WTC11 (cell line): Measurements from ENCODE around the gene FANCE. TPM values are rescaled to one million over a fixed set of nuclear protein-coding genes. Genes with fewer than 3 reads are reported as not detected.
"Not testable (repeated sequence)": the region's sequence is repeated elsewhere in the genome, so short reads cannot be mapped to it uniquely, and the experiment has no call there.

Experiments used
- ATAC-seq: fragments of 200-7000 bp; cut with Tn5 transposase; 2 replicates; pipeline ENCODE4 v1.10.0; 2021; ENCODE audit warnings: mild to moderate bottlenecking, moderate library complexity
- CTCF ChIA-PET: fragments of 300-600 bp; sonication (Branson Sonifier 250); formaldehyde crosslinking; loops from one replicate; lab custom pipeline; 2021; ENCODE audit warnings: antibody characterized with exemption; lab: Charles Lee
- POLR2A ChIA-PET: fragments of 350-600 bp; sonication (Branson Sonifier 250); formaldehyde crosslinking; loops from one replicate; lab custom pipeline; 2021; ENCODE audit warnings: antibody characterized with exemption; lab: Charles Lee
- DNase-seq: peaks from one replicate; pipeline ENCODE4 v3.0.0; 2021; ENCODE audit warnings: low spot score
- H3K27ac Mint-ChIP-seq: 2 replicates; pipeline ENCODE4 v1.8.0; 2021; ENCODE audit warnings: mixed read lengths
- H3K27me3 Mint-ChIP-seq: 2 replicates; pipeline ENCODE4 v1.8.0; 2021; ENCODE audit warnings: low read depth, mild to moderate bottlenecking, moderate library complexity, mixed read lengths
- H3K36me3 Mint-ChIP-seq: 2 replicates; pipeline ENCODE4 v1.8.0; 2021; ENCODE audit warnings: mixed read lengths
- H3K4me1 Mint-ChIP-seq: 2 replicates; pipeline ENCODE4 v1.8.0; 2022; ENCODE audit warnings: mixed read lengths
- H3K4me3 Mint-ChIP-seq: 2 replicates; pipeline ENCODE4 v1.8.0; 2021; ENCODE audit warnings: mild to moderate bottlenecking, moderate library complexity, mixed read lengths
- H3K9me3 Mint-ChIP-seq: 2 replicates; pipeline ENCODE4 v1.8.0; 2021; ENCODE audit warnings: mixed read lengths
- CBFB ChIP-seq: sonication (generic); formaldehyde crosslinking; IDR thresholded peaks from 2 replicates; pipeline ENCODE4 v1.8.1; 2022; ENCODE audit warnings: mild to moderate bottlenecking, low read depth, missing genetic modification reagents
- CDX4 ChIP-seq: fragments of 250-450 bp; sonication (Bioruptor Pico); IDR thresholded peaks from 2 replicates; pipeline ENCODE4 v1.9.0; 2021; ENCODE audit warnings: moderate library complexity, mild to moderate bottlenecking, inconsistent platforms, borderline replicate concordance
- JUN ChIP-seq: sonication (generic); formaldehyde crosslinking; IDR thresholded peaks from 2 replicates; pipeline ENCODE4 v1.8.0; 2023; ENCODE audit warnings: mild to moderate bottlenecking, missing genetic modification reagents
- KAT7 ChIP-seq: sonication (generic); formaldehyde crosslinking; IDR thresholded peaks from 2 replicates; pipeline ENCODE4 v1.8.1; 2023; ENCODE audit warnings: missing genetic modification reagents, mild to moderate bottlenecking, borderline replicate concordance
- MLX ChIP-seq: sonication (generic); formaldehyde crosslinking; IDR thresholded peaks from 2 replicates; pipeline ENCODE4 v1.8.1; 2023; ENCODE audit warnings: mild to moderate bottlenecking, missing genetic modification reagents, moderate library complexity
- NFYB ChIP-seq: sonication (generic); formaldehyde crosslinking; conservative IDR thresholded peaks from 2 replicates; pipeline ENCODE4 v1.8.0; 2022; ENCODE audit warnings: low read depth, missing genetic modification reagents
- PREB ChIP-seq: sonication (generic); formaldehyde crosslinking; IDR thresholded peaks from 2 replicates; pipeline ENCODE4 v1.8.1; 2022; ENCODE audit warnings: mild to moderate bottlenecking, missing genetic modification reagents, moderate library complexity, borderline replicate concordance
- SOX15 ChIP-seq: fragments of 250-450 bp; sonication (Bioruptor Pico); IDR thresholded peaks from 2 replicates; pipeline ENCODE4 v1.9.0; 2021; ENCODE audit warnings: mild to moderate bottlenecking
- TCF7 ChIP-seq: sonication (generic); formaldehyde crosslinking; IDR thresholded peaks from 2 replicates; pipeline ENCODE4 v1.8.0; 2022; ENCODE audit warnings: mild to moderate bottlenecking, low read depth, missing genetic modification reagents, moderate library complexity
- ZNF121 ChIP-seq: sonication (generic); formaldehyde crosslinking; IDR thresholded peaks from 2 replicates; pipeline ENCODE4 v1.8.0; 2023; ENCODE audit warnings: missing genetic modification reagents
- ZNF232 ChIP-seq: sonication (generic); formaldehyde crosslinking; IDR thresholded peaks from 2 replicates; pipeline ENCODE4 v1.8.0; 2022; ENCODE audit warnings: mild to moderate bottlenecking, missing genetic modification reagents
- ZNF317 ChIP-seq: sonication (generic); formaldehyde crosslinking; IDR thresholded peaks from 2 replicates; pipeline ENCODE4 v1.8.1; 2023; ENCODE audit warnings: low read depth, mild to moderate bottlenecking, moderate library complexity, missing genetic modification reagents, borderline replicate concordance
- total RNA-seq: library from RNA; stranded (reverse); gene quantifications from 3 replicates; pipeline ENCODE4 v1.2.3, GENCODE V29; 2021
- TF ChIP-seq, protein P1 (sequence below): sonication (generic); formaldehyde crosslinking; IDR thresholded peaks from 2 replicates; pipeline ENCODE4 v1.8.1; 2023; ENCODE audit warnings: mild to moderate bottlenecking, missing genetic modification reagents
- TF ChIP-seq, protein P2 (sequence below): sonication (generic); formaldehyde crosslinking; IDR thresholded peaks from 2 replicates; pipeline ENCODE4 v1.8.0; 2023; ENCODE audit warnings: missing genetic modification reagents
- TF ChIP-seq, protein P3 (sequence below): sonication (generic); formaldehyde crosslinking; IDR thresholded peaks from 2 replicates; pipeline ENCODE4 v1.8.0; 2022; ENCODE audit warnings: mild to moderate bottlenecking, missing genetic modification reagents
- TF ChIP-seq, protein P4 (sequence below): sonication (generic); formaldehyde crosslinking; IDR thresholded peaks from 2 replicates; pipeline ENCODE4 v1.8.0; 2022; ENCODE audit warnings: mild to moderate bottlenecking, missing genetic modification reagents
- TF ChIP-seq, protein P5 (sequence below): sonication (generic); formaldehyde crosslinking; IDR thresholded peaks from 2 replicates; pipeline ENCODE4 v1.8.0; 2023; ENCODE audit warnings: mild to moderate bottlenecking, missing genetic modification reagents

FANCE gene
- total RNA-seq, 1 experiment from 2014 or later, result 22.3 TPM

DNA sequence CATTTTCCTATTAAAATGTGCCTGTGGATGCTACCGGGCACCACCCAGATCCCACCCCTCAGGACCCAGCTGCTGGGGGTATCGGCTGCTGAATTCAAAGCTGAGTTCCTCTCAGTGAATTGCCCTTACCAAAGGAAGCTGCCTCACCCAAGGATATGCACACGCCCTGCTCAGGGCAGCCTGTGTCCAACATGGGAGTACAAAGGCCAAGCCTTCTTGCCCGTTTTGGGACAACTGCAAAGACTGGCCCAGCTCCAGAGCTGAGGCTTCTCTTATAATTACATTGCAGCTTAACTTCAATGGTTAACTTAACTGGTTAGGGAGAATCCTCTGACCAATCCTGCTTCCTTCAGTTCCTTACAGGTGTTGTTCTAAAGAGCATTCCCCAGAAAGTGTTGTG lies 19.8 kb upstream of the FANCE start (continued):
- TF ChIP-seq, protein P1, sequence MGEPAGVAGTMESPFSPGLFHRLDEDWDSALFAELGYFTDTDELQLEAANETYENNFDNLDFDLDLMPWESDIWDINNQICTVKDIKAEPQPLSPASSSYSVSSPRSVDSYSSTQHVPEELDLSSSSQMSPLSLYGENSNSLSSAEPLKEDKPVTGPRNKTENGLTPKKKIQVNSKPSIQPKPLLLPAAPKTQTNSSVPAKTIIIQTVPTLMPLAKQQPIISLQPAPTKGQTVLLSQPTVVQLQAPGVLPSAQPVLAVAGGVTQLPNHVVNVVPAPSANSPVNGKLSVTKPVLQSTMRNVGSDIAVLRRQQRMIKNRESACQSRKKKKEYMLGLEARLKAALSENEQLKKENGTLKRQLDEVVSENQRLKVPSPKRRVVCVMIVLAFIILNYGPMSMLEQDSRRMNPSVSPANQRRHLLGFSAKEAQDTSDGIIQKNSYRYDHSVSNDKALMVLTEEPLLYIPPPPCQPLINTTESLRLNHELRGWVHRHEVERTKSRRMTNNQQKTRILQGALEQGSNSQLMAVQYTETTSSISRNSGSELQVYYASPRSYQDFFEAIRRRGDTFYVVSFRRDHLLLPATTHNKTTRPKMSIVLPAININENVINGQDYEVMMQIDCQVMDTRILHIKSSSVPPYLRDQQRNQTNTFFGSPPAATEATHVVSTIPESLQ (CRISPR knock-in tag), result no peak
- TF ChIP-seq CDX4 (no peak), TCF7 (no peak), NFYB (CRISPR knock-in tag) (no peak), ZNF317 (CRISPR knock-in tag) (no peak), SOX15 (CRISPR knock-in tag) (no peak)

DNA sequence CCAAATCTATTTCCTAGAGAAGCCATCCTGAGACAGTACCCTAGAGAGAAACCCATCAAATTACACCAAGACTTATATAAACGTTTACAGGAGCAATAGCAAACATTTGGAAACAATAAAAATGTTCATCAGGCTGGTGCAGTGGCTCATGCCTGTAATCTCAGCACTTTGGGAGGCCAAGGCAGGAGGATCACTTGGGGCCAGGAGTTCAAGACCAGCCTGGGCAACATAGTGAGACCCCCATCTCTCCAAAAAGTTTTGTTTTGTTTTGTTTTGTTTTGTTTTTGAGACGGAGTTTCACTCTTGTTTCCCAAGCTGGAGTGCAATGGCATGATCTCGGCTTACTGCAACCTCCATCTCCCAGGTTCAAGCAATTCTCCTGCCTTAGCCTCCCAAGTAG lies 19.4 kb upstream of the FANCE start:
- not testable (repeated sequence) for H3K27me3 Mint-ChIP-seq

GRCh38 chr6:35435074-35435837 lies 16.9 kb upstream of the FANCE start:
- no peak for DNase-seq
- CTCF ChIA-PET, result interaction anchor here (0.8 to 3.5 kb wide), 7 partner anchors 7 to 117 kb away, joined by 3 to 17 read pairs (median 5); partner anchors contain the start of gene PPARD
- no peaks in the 10 kb centered on the region for H3K27me3 Mint-ChIP-seq
- no peak overlapping the region for H3K4me3 Mint-ChIP-seq
- peaks cover 3% of the 10 kb centered on the region; the same call in 1 of the 2 replicates for H3K4me1 Mint-ChIP-seq
- H3K27ac Mint-ChIP-seq, result no peak overlapping the region; the same call in 1 of the 2 replicates
- H3K9me3 Mint-ChIP-seq, result peaks cover 2% of the 10 kb centered on the region; the same call in 1 of the 2 replicates
- no peak for ATAC-seq
- H3K36me3 Mint-ChIP-seq, result no peaks in the 10 kb centered on the region
- TF ChIP-seq JUN (CRISPR knock-in tag), result no peak
- no peak for TF ChIP-seq CBFB (CRISPR knock-in tag)
- TF ChIP-seq, protein P2, sequence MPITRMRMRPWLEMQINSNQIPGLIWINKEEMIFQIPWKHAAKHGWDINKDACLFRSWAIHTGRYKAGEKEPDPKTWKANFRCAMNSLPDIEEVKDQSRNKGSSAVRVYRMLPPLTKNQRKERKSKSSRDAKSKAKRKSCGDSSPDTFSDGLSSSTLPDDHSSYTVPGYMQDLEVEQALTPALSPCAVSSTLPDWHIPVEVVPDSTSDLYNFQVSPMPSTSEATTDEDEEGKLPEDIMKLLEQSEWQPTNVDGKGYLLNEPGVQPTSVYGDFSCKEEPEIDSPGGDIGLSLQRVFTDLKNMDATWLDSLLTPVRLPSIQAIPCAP, result no peak
- TF ChIP-seq, protein P3, sequence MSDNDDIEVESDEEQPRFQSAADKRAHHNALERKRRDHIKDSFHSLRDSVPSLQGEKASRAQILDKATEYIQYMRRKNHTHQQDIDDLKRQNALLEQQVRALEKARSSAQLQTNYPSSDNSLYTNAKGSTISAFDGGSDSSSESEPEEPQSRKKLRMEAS, result no peak
- no peak for TF ChIP-seq MLX (CRISPR knock-in tag)
- no peak for TF ChIP-seq ZNF232 (CRISPR knock-in tag)
- TF ChIP-seq, protein P4, sequence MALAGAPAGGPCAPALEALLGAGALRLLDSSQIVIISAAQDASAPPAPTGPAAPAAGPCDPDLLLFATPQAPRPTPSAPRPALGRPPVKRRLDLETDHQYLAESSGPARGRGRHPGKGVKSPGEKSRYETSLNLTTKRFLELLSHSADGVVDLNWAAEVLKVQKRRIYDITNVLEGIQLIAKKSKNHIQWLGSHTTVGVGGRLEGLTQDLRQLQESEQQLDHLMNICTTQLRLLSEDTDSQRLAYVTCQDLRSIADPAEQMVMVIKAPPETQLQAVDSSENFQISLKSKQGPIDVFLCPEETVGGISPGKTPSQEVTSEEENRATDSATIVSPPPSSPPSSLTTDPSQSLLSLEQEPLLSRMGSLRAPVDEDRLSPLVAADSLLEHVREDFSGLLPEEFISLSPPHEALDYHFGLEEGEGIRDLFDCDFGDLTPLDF (CRISPR knock-in tag), result no peak
- no peak for TF ChIP-seq PREB (CRISPR knock-in tag)
- TF ChIP-seq, protein P5, sequence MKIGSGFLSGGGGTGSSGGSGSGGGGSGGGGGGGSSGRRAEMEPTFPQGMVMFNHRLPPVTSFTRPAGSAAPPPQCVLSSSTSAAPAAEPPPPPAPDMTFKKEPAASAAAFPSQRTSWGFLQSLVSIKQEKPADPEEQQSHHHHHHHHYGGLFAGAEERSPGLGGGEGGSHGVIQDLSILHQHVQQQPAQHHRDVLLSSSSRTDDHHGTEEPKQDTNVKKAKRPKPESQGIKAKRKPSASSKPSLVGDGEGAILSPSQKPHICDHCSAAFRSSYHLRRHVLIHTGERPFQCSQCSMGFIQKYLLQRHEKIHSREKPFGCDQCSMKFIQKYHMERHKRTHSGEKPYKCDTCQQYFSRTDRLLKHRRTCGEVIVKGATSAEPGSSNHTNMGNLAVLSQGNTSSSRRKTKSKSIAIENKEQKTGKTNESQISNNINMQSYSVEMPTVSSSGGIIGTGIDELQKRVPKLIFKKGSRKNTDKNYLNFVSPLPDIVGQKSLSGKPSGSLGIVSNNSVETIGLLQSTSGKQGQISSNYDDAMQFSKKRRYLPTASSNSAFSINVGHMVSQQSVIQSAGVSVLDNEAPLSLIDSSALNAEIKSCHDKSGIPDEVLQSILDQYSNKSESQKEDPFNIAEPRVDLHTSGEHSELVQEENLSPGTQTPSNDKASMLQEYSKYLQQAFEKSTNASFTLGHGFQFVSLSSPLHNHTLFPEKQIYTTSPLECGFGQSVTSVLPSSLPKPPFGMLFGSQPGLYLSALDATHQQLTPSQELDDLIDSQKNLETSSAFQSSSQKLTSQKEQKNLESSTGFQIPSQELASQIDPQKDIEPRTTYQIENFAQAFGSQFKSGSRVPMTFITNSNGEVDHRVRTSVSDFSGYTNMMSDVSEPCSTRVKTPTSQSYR (CRISPR knock-in tag), result no peak
- TF ChIP-seq KAT7 (CRISPR knock-in tag), result no peak
- POLR2A ChIA-PET, result no interaction called here

More for the DNA sequence above, 19.4 kb upstream of the FANCE start:
- Mint-ChIP-seq H3K4me1 (peaks cover 11% of the 10 kb centered on the region), H3K36me3 (peaks cover 12% of the 10 kb centered on the region), H3K9me3 (peaks cover 20% of the 10 kb centered on the region)
- H3K27ac Mint-ChIP-seq, DNase-seq, ATAC-seq, H3K4me3 Mint-ChIP-seq, POLR2A ChIA-PET: not testable (repeated sequence)
- CTCF ChIA-PET, result interaction anchor here (0.8 kb wide), 1 partner anchor 17 kb away, joined by 4 read pairs; no protein-coding TSS in a partner anchor
- peak; percentile 31; the same call in 1 of the 2 replicates for TF ChIP-seq ZNF121
